Natural killer cell (primary cell): ENCODE measurements around the gene IGFBP7. TPM values are rescaled to one million over a fixed set of nuclear protein-coding genes. Genes with fewer than 3 reads are reported as not detected.

ENCODE experiments used
- ATAC-seq, 3 donors: fragments of 150-1000 bp in 2 of 3; fragments of 200-7000 bp in 1 of 3; cut with Tn5 transposase; 1 replicate in 1 of 3; 2 replicates in 2 of 3; pipeline ENCODE4 v1.10.0; 2021; ENCODE audit warnings: mild to moderate bottlenecking in 2 of 3, moderate library complexity in 2 of 3
- DNase-seq, 2 donors: peaks; one replicate each; pipeline versions ENCODE4 v3.0.0 to v3.0.0-alpha.2; 2013 to 2021; ENCODE audit warnings: mixed read lengths in 1 of 2
- H3K27ac ChIP-seq: one replicate; pipeline ENCODE4 v1.5.1; 2013; ENCODE audit warnings: mild to moderate bottlenecking, low read length
- H3K27me3 ChIP-seq: one replicate; pipeline ENCODE4 v1.6.1; 2013; ENCODE audit warnings: low read length; ENCODE audit not compliant: control insufficient read depth, insufficient read depth
- H3K36me3 ChIP-seq: one replicate; pipeline ENCODE4 v1.6.1; 2013; ENCODE audit warnings: low read length; ENCODE audit not compliant: control insufficient read depth, insufficient read depth
- H3K4me1 ChIP-seq: one replicate; pipeline ENCODE4 v1.6.1; 2013; ENCODE audit warnings: low read length; ENCODE audit not compliant: control insufficient read depth, insufficient read depth
- H3K4me3 ChIP-seq: one replicate; pipeline ENCODE4 v1.5.1; 2013; ENCODE audit warnings: low read length
- H3K9me3 ChIP-seq: one replicate; pipeline ENCODE4 v1.6.1; 2013; ENCODE audit warnings: low read length; ENCODE audit not compliant: control insufficient read depth, insufficient read depth
- H3K27ac Mint-ChIP-seq, 2 donors: one replicate each; pipeline ENCODE4 v1.8.0; 2022; ENCODE audit warnings: mild to moderate bottlenecking in 2 of 2, mixed read lengths in 2 of 2, moderate library complexity in 1 of 2
- H3K27me3 Mint-ChIP-seq, 2 donors: one replicate each; pipeline ENCODE4 v1.8.0; 2022; ENCODE audit warnings: low read depth in 2 of 2, mixed read lengths in 2 of 2
- H3K36me3 Mint-ChIP-seq: one replicate; pipeline ENCODE4 v1.8.0; 2022; ENCODE audit warnings: mixed read lengths
- H3K4me1 Mint-ChIP-seq, 2 donors: one replicate each; pipeline ENCODE4 v1.8.0; 2022; ENCODE audit warnings: mixed read lengths in 2 of 2
- H3K4me3 Mint-ChIP-seq: one replicate; pipeline ENCODE4 v1.8.0; 2022; ENCODE audit warnings: mild to moderate bottlenecking, moderate library complexity, mixed read lengths
- H3K9me3 Mint-ChIP-seq, 2 donors: one replicate each; pipeline ENCODE4 v1.8.0; 2022; ENCODE audit warnings: mixed read lengths in 2 of 2
- CTCF ChIP-seq: fragments of 200-600 bp; IDR thresholded peaks from one replicate; pipeline ENCODE4 v1.8.0; 2022; ENCODE audit warnings: antibody characterized with exemption
- WGBS: methylation state at CpG from one replicate; pipeline ENCODE4 v1.1.7; 2013; ENCODE audit warnings: missing lambda C conversion rate; ENCODE audit not compliant: insufficient coverage; 5-methylcytosine and 5-hydroxymethylcytosine counted together
- intact Hi-C: fragments of 100-400 bp; cut with micrococcal nuclease; formaldehyde crosslinking; loops from one replicate; pipeline ENCODE4 v1.14.2; 2022
- total RNA-seq, 4 donors: library from RNA; stranded (reverse); fragments of 120-200 nt in 1 of 4; gene quantifications; one replicate each; pipeline versions ENCODE4 v1.2.3 to v1.2.4, GENCODE V29; 2013 to 2022

Gene IGFBP7
- total RNA-seq, 3 donors from 2014 or later (not counting 1 experiment from before 2014, with no cell fraction given): 88.8 to 107 (median 101) TPM

- Mint-ChIP-seq H3K4me3 (no peak overlapping the region), H3K36me3 (peaks cover 7% of the 10 kb centered on the region), H3K27me3 (no peaks in the 10 kb centered on the region), H3K4me1 (peaks cover 34 to 42% of the 10 kb centered on the region in 2 donors), H3K27ac (peak overlapping the region; percentile 18 to 59), H3K9me3 (no peaks in the 10 kb centered on the region)
- Histone ChIP-seq H3K36me3 (no peaks in the 10 kb centered on the region), H3K9me3 (no peaks in the 10 kb centered on the region), H3K4me1 (no peaks in the 10 kb centered on the region), H3K27ac (no peak overlapping the region), H3K4me3 (no peak overlapping the region), H3K27me3 (no peaks in the 10 kb centered on the region)
- no peak for DNase-seq
- WGBS: 85% methylated on average over 1 of the region's 1 CpG
- no peak for ATAC-seq
- intact Hi-C loops: no loop called here
- no peak for TF ChIP-seq CTCF
Measured at GRCh38 chr4:57041020-57041419, 69.2 kb downstream of the IGFBP7 start.

GRCh38 chr4:57040510-57040909 lies 69.7 kb downstream of the IGFBP7 start:
- intact Hi-C loops: no loop called here
- no peaks in the 10 kb centered on the region for H3K27me3 ChIP-seq
- no peaks in the 10 kb centered on the region for H3K36me3 ChIP-seq
- H3K4me3 ChIP-seq: no peak overlapping the region
- Mint-ChIP-seq H3K36me3 (peaks cover 7% of the 10 kb centered on the region), H3K4me3 (no peak overlapping the region), H3K27ac (peak overlapping the region; percentile 59 to 66), H3K4me1 (peaks cover 30 to 37% of the 10 kb centered on the region in 2 donors), H3K9me3 (no peaks in the 10 kb centered on the region), H3K27me3 (no peaks in the 10 kb centered on the region)
- WGBS: 95% methylated on average over 6 of the region's 6 CpGs
- no peaks in the 10 kb centered on the region for H3K9me3 ChIP-seq
- DNase-seq (no peak), ATAC-seq (no peak)
- H3K4me1 ChIP-seq: no peaks in the 10 kb centered on the region
- TF ChIP-seq CTCF: no peak
- no peak overlapping the region for H3K27ac ChIP-seq

GRCh38 chr4:57039345-57039744 lies 70.8 kb downstream of the IGFBP7 start:
- peaks cover 28 to 29% of the 10 kb centered on the region in 2 donors for H3K4me1 Mint-ChIP-seq
- intact Hi-C loops: no loop called here
- no peaks in the 10 kb centered on the region for H3K27me3 Mint-ChIP-seq
- no peaks in the 10 kb centered on the region for H3K9me3 ChIP-seq
- no peaks in the 10 kb centered on the region for H3K9me3 Mint-ChIP-seq
- no peaks in the 10 kb centered on the region for H3K4me1 ChIP-seq
- no peaks in the 10 kb centered on the region for H3K27me3 ChIP-seq
- no peak for ATAC-seq
- no peak overlapping the region for H3K4me3 ChIP-seq
- peaks cover 7% of the 10 kb centered on the region for H3K36me3 Mint-ChIP-seq
- H3K27ac ChIP-seq: no peak overlapping the region
- WGBS: 100% methylated on average over 1 of the region's 2 CpGs
- H3K4me3 Mint-ChIP-seq: no peak overlapping the region
- no peaks in the 10 kb centered on the region for H3K36me3 ChIP-seq
- DNase-seq: no peak
- no peak for TF ChIP-seq CTCF
- peak overlapping the region in 1 of 2 donors; percentile 66 for H3K27ac Mint-ChIP-seq

- DNase-seq: peak in 1 of 2 donors; percentile 18
- no peaks in the 10 kb centered on the region for H3K27me3 ChIP-seq
- H3K9me3 ChIP-seq: no peaks in the 10 kb centered on the region
- peak in 2 of 3 donors; percentile 43 to 63 for ATAC-seq
- 67% methylated on average over 14 of the region's 15 CpGs for WGBS
- H3K4me1 ChIP-seq: no peaks in the 10 kb centered on the region
- Mint-ChIP-seq H3K27ac (peak overlapping the region; percentile 22 to 66), H3K27me3 (no peaks in the 10 kb centered on the region), H3K4me1 (peaks cover 17 to 26% of the 10 kb centered on the region in 2 donors), H3K9me3 (no peaks in the 10 kb centered on the region), H3K36me3 (peaks cover 7% of the 10 kb centered on the region), H3K4me3 (no peak overlapping the region)
- H3K4me3 ChIP-seq: no peak overlapping the region
- TF ChIP-seq CTCF: peak; percentile 35
- intact Hi-C loops: no loop called here
- H3K36me3 ChIP-seq: no peaks in the 10 kb centered on the region
- no peak overlapping the region for H3K27ac ChIP-seq
Measured at GRCh38 chr4:57037982-57038604, 72.1 kb downstream of the IGFBP7 start.
